ENCODE measurements around the gene DALRD3. TPM values are rescaled to one million over a fixed set of nuclear protein-coding genes. Genes with fewer than 3 reads are reported as not detected.

The DALRD3 gene
- total RNA-seq, 4 donors from 2014 or later, result 12.4 to 31.5 (median 20.1) TPM

DNA sequence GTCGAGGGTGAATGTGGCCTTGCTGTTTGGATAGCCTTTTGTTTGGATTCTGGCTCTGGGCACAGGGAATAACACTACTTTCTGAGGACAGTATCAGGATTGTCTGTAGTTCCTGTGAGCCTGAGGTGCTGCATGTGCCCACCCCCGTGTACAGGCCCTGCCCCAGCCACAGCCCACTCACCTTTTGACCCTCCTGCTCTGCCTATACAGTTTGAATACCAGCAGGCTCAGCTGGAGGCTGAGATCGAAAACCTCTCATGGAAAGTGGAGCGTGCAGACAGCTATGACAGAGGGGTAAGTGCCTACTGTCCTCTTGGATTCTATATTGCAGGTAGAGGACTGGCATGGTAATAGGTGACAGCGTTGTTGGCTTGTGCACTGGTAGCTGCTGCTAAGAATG, 35.7 kb downstream of the DALRD3 start:
- Histone ChIP-seq H3K27me3 (no peaks in the 10 kb centered on the region), H3K4me3 (no peak overlapping the region), H3K4me1 (peaks cover 0 to 2% (median under 1%) of the 10 kb centered on the region in 4 donors), H3K27ac (replicated peaks in 1 of 4) (no peak overlapping the region), H3K9me3 (no peaks in the 10 kb centered on the region), H3K36me3 (peaks cover 58 to 94% (median 90%) of the 10 kb centered on the region in 4 donors)
- intact Hi-C loops (cut with DNase I), result no loop called here
- TF ChIP-seq POLR2A (IDR thresholded peaks at IDR 0.05; ENCODE audit: low read depth) (no peak), EP300 (IDR thresholded peaks at IDR 0.05) (no peak), POLR2AphosphoS5 (IDR thresholded peaks at IDR 0.05) (no peak)
- TF ChIP-seq, protein P1, sequence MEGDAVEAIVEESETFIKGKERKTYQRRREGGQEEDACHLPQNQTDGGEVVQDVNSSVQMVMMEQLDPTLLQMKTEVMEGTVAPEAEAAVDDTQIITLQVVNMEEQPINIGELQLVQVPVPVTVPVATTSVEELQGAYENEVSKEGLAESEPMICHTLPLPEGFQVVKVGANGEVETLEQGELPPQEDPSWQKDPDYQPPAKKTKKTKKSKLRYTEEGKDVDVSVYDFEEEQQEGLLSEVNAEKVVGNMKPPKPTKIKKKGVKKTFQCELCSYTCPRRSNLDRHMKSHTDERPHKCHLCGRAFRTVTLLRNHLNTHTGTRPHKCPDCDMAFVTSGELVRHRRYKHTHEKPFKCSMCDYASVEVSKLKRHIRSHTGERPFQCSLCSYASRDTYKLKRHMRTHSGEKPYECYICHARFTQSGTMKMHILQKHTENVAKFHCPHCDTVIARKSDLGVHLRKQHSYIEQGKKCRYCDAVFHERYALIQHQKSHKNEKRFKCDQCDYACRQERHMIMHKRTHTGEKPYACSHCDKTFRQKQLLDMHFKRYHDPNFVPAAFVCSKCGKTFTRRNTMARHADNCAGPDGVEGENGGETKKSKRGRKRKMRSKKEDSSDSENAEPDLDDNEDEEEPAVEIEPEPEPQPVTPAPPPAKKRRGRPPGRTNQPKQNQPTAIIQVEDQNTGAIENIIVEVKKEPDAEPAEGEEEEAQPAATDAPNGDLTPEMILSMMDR (IDR thresholded peaks at IDR 0.05), result no peak
- no peak for DNase-seq (ENCODE audit: extremely low spot score)
- WGBS, result 71% methylated on average over 4 of the region's 5 CpGs

DNA sequence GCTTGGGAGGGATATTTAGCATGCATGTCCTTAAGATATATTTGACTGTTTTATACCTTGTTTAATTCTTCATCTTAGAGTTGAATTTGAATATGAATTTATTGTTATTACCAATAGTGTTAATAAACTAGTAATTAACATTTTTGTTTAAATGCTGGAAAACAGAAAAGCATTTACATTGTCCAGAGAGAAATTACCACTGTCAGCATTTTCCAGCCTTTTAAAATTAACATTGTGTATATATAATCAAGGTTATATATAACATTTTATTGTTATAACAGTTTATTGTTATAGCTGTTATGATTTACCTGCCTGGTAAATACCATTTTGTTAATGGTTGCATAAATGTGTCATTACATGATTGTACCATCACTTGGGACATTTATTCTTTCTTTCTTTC, 36.4 kb downstream of the DALRD3 start:
- no peak overlapping the region for H3K27ac ChIP-seq (replicated peaks in 1 of 4)
- H3K9me3 ChIP-seq, result no peaks in the 10 kb centered on the region
- H3K4me1 ChIP-seq, result peaks cover 0 to 2% (median 0%) of the 10 kb centered on the region in 4 donors
- DNase-seq (ENCODE audit: extremely low spot score), result no peak
- no peaks in the 10 kb centered on the region for H3K27me3 ChIP-seq
- H3K4me3 ChIP-seq, result no peak overlapping the region
- intact Hi-C loops (cut with DNase I), result no loop called here
- H3K36me3 ChIP-seq, result peaks cover 64 to 99% (median 96%) of the 10 kb centered on the region in 4 donors
- TF ChIP-seq EP300 (IDR thresholded peaks at IDR 0.05) (no peak), POLR2A (IDR thresholded peaks at IDR 0.05; ENCODE audit: low read depth) (no peak), POLR2AphosphoS5 (IDR thresholded peaks at IDR 0.05) (no peak)
- TF ChIP-seq, protein P1 (IDR thresholded peaks at IDR 0.05), result no peak

DNA sequence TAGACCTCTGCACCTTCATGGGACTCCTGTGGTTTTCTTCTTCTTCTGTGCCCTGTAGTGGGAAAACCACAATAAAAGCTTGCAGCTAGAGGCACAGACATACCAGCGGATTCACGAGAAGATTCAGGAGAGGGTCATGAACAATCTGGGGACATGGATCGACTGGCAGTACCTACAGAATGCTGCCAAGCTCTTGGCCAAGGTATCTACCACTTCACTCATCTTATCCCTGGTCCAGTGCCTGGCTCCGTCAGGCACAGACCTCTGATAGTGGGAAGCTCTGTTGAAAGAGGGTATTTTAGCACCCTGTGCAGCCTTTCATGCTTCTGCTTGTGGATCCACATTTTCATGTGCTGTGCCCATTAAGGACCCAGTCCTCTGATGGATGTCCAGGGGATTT, 38.1 kb downstream of the DALRD3 start:
- no peaks in the 10 kb centered on the region for H3K27me3 ChIP-seq
- no peak overlapping the region for H3K27ac ChIP-seq (replicated peaks in 1 of 4)
- WGBS, result 98% methylated on average over 4 of the region's 4 CpGs
- no peak for DNase-seq (ENCODE audit: extremely low spot score)
- intact Hi-C loops (cut with DNase I), result no loop called here
- TF ChIP-seq POLR2AphosphoS5 (IDR thresholded peaks at IDR 0.05), result no peak
- no peak for TF ChIP-seq EP300 (IDR thresholded peaks at IDR 0.05)
- TF ChIP-seq POLR2A (IDR thresholded peaks at IDR 0.05; ENCODE audit: low read depth), result no peak
- TF ChIP-seq, protein P1 (IDR thresholded peaks at IDR 0.05), result no peak
- peaks cover 0 to 2% (median 0%) of the 10 kb centered on the region in 4 donors for H3K4me1 ChIP-seq
- no peaks in the 10 kb centered on the region for H3K9me3 ChIP-seq
- H3K4me3 ChIP-seq, result no peak overlapping the region
- peaks cover 81 to 99% (median 97%) of the 10 kb centered on the region in 4 donors for H3K36me3 ChIP-seq

DNA sequence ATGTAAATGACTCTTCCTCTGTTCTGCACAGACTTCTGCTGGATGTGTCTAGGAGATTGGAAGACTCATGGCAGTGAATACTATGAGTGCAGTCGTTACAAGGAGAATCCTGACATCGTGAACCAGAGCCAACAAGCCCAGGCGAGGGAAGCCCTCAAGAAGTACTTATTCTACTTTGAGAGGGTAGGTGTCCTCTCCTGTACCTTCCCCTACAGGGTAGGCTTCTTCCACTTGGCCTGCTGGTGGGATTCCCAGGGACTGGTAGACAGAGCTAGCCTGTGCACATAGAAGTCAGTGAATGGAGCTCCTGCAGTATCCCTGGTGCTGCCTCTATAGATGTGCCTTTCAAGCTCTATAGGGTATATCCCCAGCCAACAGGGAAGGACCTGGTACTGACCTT, 38.9 kb downstream of the DALRD3 start:
- H3K4me3 ChIP-seq, result no peak overlapping the region
- no peak for DNase-seq (ENCODE audit: extremely low spot score)
- 100% methylated on average over 3 of the region's 3 CpGs for WGBS
- H3K36me3 ChIP-seq, result peaks cover 89 to 99% (median 97%) of the 10 kb centered on the region in 4 donors
- no peaks in the 10 kb centered on the region for H3K9me3 ChIP-seq
- no peaks in the 10 kb centered on the region for H3K27me3 ChIP-seq
- no peak overlapping the region for H3K27ac ChIP-seq (replicated peaks in 1 of 4)
- no peak for TF ChIP-seq EP300 (IDR thresholded peaks at IDR 0.05)
- TF ChIP-seq, protein P1 (IDR thresholded peaks at IDR 0.05), result no peak
- TF ChIP-seq POLR2AphosphoS5 (IDR thresholded peaks at IDR 0.05), result no peak
- TF ChIP-seq POLR2A (IDR thresholded peaks at IDR 0.05; ENCODE audit: low read depth), result no peak
- peaks cover 0 to 2% (median 0%) of the 10 kb centered on the region in 4 donors for H3K4me1 ChIP-seq
- intact Hi-C loops (cut with DNase I), result no loop called here

All from esophagus muscularis mucosa (tissue), 4 donors.